CD8-positive, alpha-beta memory T cell (primary cell): ENCODE results near the gene CEP95. TPM values are rescaled to one million over a fixed set of nuclear protein-coding genes. Genes with fewer than 3 reads are reported as not detected.
A peak's percentile ranks its signal among the peaks of the same experiment; 100 is the strongest.

ENCODE experiments used
- CTCF ChIA-PET: fragments of 350-600 bp; sonication (Branson Sonifier 250); formaldehyde crosslinking; loops from one replicate; lab custom pipeline; 2021; ENCODE audit warnings: antibody characterized with exemption; lab: Charles Lee
- POLR2A ChIA-PET: fragments of 350-600 bp; sonication (Branson Sonifier 250); formaldehyde crosslinking; loops from one replicate; lab custom pipeline; 2021; ENCODE audit warnings: antibody characterized with exemption; lab: Charles Lee
- DNase-seq, 5 donors: peaks; one replicate each; pipeline versions ENCODE4 v3.0.0 to v3.0.0-alpha.2; 2020 to 2022; ENCODE audit warnings: mixed read lengths in 1 of 5
- H3K27ac ChIP-seq: one replicate; pipeline ENCODE4 v1.7.0; 2013; ENCODE audit warnings: low read depth, mild to moderate bottlenecking, low read length, moderate library complexity
- H3K27me3 ChIP-seq: 2 replicates; pipeline ENCODE4 v1.7.0; 2013; ENCODE audit warnings: low read length, mild to moderate bottlenecking; ENCODE audit not compliant: insufficient read depth, poor library complexity, severe bottlenecking
- H3K36me3 ChIP-seq: 2 replicates; pipeline ENCODE4 v1.7.0; 2013; ENCODE audit warnings: mild to moderate bottlenecking, low read length, moderate library complexity; ENCODE audit not compliant: insufficient read depth
- H3K4me1 ChIP-seq: 2 replicates; pipeline ENCODE4 v1.7.0; 2013; ENCODE audit warnings: mild to moderate bottlenecking, low read length, moderate library complexity; ENCODE audit not compliant: insufficient read depth
- H3K4me3 ChIP-seq: 2 replicates; pipeline ENCODE4 v1.7.0; 2013; ENCODE audit warnings: mild to moderate bottlenecking, low read length
- H3K9me3 ChIP-seq: 2 replicates; pipeline ENCODE4 v1.7.0; 2013; ENCODE audit warnings: mild to moderate bottlenecking, low read length
- H3K27ac Mint-ChIP-seq, 8 donors: one replicate each; pipeline ENCODE4 v1.8.0; 2020 to 2021; ENCODE audit warnings: mixed read lengths in 8 of 8, mild to moderate bottlenecking in 6 of 8, inconsistent platforms in 3 of 8, moderate library complexity in 3 of 8
- H3K27me3 Mint-ChIP-seq, 2 donors: one replicate each; pipeline ENCODE4 v1.8.0; 2020 to 2021; ENCODE audit warnings: mixed read lengths in 2 of 2, mild to moderate bottlenecking in 1 of 2, moderate library complexity in 1 of 2
- H3K36me3 Mint-ChIP-seq, 3 donors: one replicate each; pipeline ENCODE4 v1.8.0; 2020 to 2021; ENCODE audit warnings: mixed read lengths in 3 of 3, inconsistent platforms in 1 of 3, mild to moderate bottlenecking in 1 of 3
- H3K4me1 Mint-ChIP-seq, 3 donors: one replicate each; pipeline ENCODE4 v1.8.0; 2020 to 2021; ENCODE audit warnings: mixed read lengths in 3 of 3, inconsistent platforms in 1 of 3, mild to moderate bottlenecking in 1 of 3
- H3K4me3 Mint-ChIP-seq, 7 donors: one replicate each; pipeline ENCODE4 v1.8.0; 2020 to 2021; ENCODE audit warnings: mixed read lengths in 7 of 7, mild to moderate bottlenecking in 6 of 7, moderate library complexity in 4 of 7, inconsistent platforms in 2 of 7
- H3K9me3 Mint-ChIP-seq, 5 donors: one replicate each; pipeline ENCODE4 v1.8.0; 2020 to 2022; ENCODE audit warnings: mixed read lengths in 5 of 5, mild to moderate bottlenecking in 3 of 5, moderate library complexity in 2 of 5, inconsistent platforms in 1 of 5
- polyA plus RNA-seq: library from polyadenylated mRNA; unstranded; fragments of 300-500 nt; fragmentation: Illumina TruSeq; gene quantifications from one replicate; pipeline ENCODE4 v1.2.3, GENCODE V29; 2021
- total RNA-seq, 2 experiments: library from RNA; stranded (reverse); gene quantifications; one replicate each; pipeline ENCODE4 v1.2.3, GENCODE V29; 2021

CEP95 gene
- total and polyA plus RNA-seq, 3 experiments from 2014 or later: 15.7 to 43.5 (median 39.3) TPM

- peaks cover 42% of the 10 kb centered on the region for H3K36me3 ChIP-seq
- POLR2A ChIA-PET: no interaction called here
- H3K4me1 ChIP-seq: no peaks in the 10 kb centered on the region
- Mint-ChIP-seq H3K27ac (peak overlapping the region in 2 of 8 donors; percentile 20 to 72), H3K9me3 (no peaks in the 10 kb centered on the region), H3K4me3 (no peak overlapping the region), H3K4me1 (no peaks in the 10 kb centered on the region), H3K36me3 (peaks cover 5 to 79% (median 15%) of the 10 kb centered on the region in 3 donors), H3K27me3 (no peaks in the 10 kb centered on the region)
- H3K9me3 ChIP-seq: no peaks in the 10 kb centered on the region
- CTCF ChIA-PET: no interaction called here
- DNase-seq: no peak
- no peak overlapping the region for H3K4me3 ChIP-seq
- no peak overlapping the region for H3K27ac ChIP-seq
- no peaks in the 10 kb centered on the region for H3K27me3 ChIP-seq
These were observed 30.1 kb downstream of the CEP95 start for GRCh38 chr17:64536913-64537312.

- Mint-ChIP-seq H3K9me3 (no peaks in the 10 kb centered on the region), H3K36me3 (peaks cover 5 to 79% (median 12%) of the 10 kb centered on the region in 3 donors), H3K4me1 (no peaks in the 10 kb centered on the region)
These were observed 30.7 kb downstream of the CEP95 start for GRCh38 chr17:64537488-64537887.

GRCh38 chr17:64538508-64539130 lies 31.8 kb downstream of the CEP95 start:
- POLR2A ChIA-PET: no interaction called here
- no peaks in the 10 kb centered on the region for H3K4me1 ChIP-seq

More at GRCh38 chr17:64537488-64537887, 30.7 kb downstream of the CEP95 start:
- Histone ChIP-seq H3K4me1 (no peaks in the 10 kb centered on the region), H3K9me3 (no peaks in the 10 kb centered on the region), H3K4me3 (no peak overlapping the region), H3K27me3 (no peaks in the 10 kb centered on the region), H3K27ac (no peak overlapping the region), H3K36me3 (peaks cover 37% of the 10 kb centered on the region)
- POLR2A ChIA-PET: interaction anchor here (0.6 kb wide), 1 partner anchor 103 kb away, joined by 3 read pairs; no protein-coding TSS in a partner anchor
- peak overlapping the region in 3 of 8 donors; percentile 20 to 72 (median 33) for H3K27ac Mint-ChIP-seq
- no peaks in the 10 kb centered on the region for H3K27me3 Mint-ChIP-seq
- no peak overlapping the region for H3K4me3 Mint-ChIP-seq
- no peak for DNase-seq
- CTCF ChIA-PET: no interaction called here

GRCh38 chr17:64540118-64540776 lies 33.5 kb downstream of the CEP95 start:
- CTCF ChIA-PET: no interaction called here
- H3K27ac Mint-ChIP-seq: peak overlapping the region in 4 of 8 donors; percentile 27 to 83 (median 53)
- Histone ChIP-seq H3K36me3 (peaks cover 23% of the 10 kb centered on the region), H3K27ac (no peak overlapping the region), H3K27me3 (no peaks in the 10 kb centered on the region), H3K9me3 (no peaks in the 10 kb centered on the region), H3K4me1 (no peaks in the 10 kb centered on the region), H3K4me3 (no peak overlapping the region)
- no peak overlapping the region for H3K4me3 Mint-ChIP-seq
- no peaks in the 10 kb centered on the region for H3K4me1 Mint-ChIP-seq
- no peaks in the 10 kb centered on the region for H3K9me3 Mint-ChIP-seq
- peaks cover 0 to 73% (median 7%) of the 10 kb centered on the region in 3 donors for H3K36me3 Mint-ChIP-seq
- H3K27me3 Mint-ChIP-seq: no peaks in the 10 kb centered on the region
- POLR2A ChIA-PET: interaction anchor here (0.5 kb wide), 1 partner anchor 144 kb away, joined by 4 read pairs; no protein-coding TSS in a partner anchor
- DNase-seq: no peak

More at GRCh38 chr17:64538508-64539130, 31.8 kb downstream of the CEP95 start:
- no peak overlapping the region for H3K4me3 Mint-ChIP-seq
- no peak overlapping the region for H3K27ac ChIP-seq
- H3K4me3 ChIP-seq: no peak overlapping the region
- H3K4me1 Mint-ChIP-seq: no peaks in the 10 kb centered on the region
- no peaks in the 10 kb centered on the region for H3K9me3 ChIP-seq
- CTCF ChIA-PET: no interaction called here
- DNase-seq: peak in 1 of 5 donors; percentile 1
- peaks cover 0 to 74% (median 7%) of the 10 kb centered on the region in 3 donors for H3K36me3 Mint-ChIP-seq
- H3K27me3 Mint-ChIP-seq: no peaks in the 10 kb centered on the region
- no peaks in the 10 kb centered on the region for H3K9me3 Mint-ChIP-seq
- no peaks in the 10 kb centered on the region for H3K27me3 ChIP-seq
- peaks cover 33% of the 10 kb centered on the region for H3K36me3 ChIP-seq
- peak overlapping the region in 5 of 8 donors; percentile 6 to 85 (median 70) for H3K27ac Mint-ChIP-seq

GRCh38 chr17:64544742-64545141 lies 38.0 kb downstream of the CEP95 start:
- Histone ChIP-seq H3K4me1 (no peaks in the 10 kb centered on the region), H3K27me3 (no peaks in the 10 kb centered on the region), H3K9me3 (no peaks in the 10 kb centered on the region), H3K27ac (no peak overlapping the region), H3K4me3 (no peak overlapping the region), H3K36me3 (peaks cover 19% of the 10 kb centered on the region)
- Mint-ChIP-seq H3K4me3 (no peak overlapping the region), H3K9me3 (no peaks in the 10 kb centered on the region), H3K27me3 (no peaks in the 10 kb centered on the region), H3K36me3 (peaks cover 0 to 73% (median 2%) of the 10 kb centered on the region in 3 donors), H3K4me1 (no peaks in the 10 kb centered on the region), H3K27ac (peak overlapping the region in 1 of 8 donors; percentile 42)
- no peak for DNase-seq
- CTCF ChIA-PET: interaction anchor here (1.0 to 1.1 kb wide), 2 partner anchors 104 to 126 kb away, joined by 3 to 4 read pairs; no protein-coding TSS in a partner anchor
- POLR2A ChIA-PET: interaction anchor here (0.6 to 0.7 kb wide), 2 partner anchors 9 to 161 kb away, joined by 4 read pairs; no protein-coding TSS in a partner anchor

GRCh38 chr17:64546716-64547115 lies 39.9 kb downstream of the CEP95 start:
- no peak overlapping the region for H3K4me3 Mint-ChIP-seq
- no peaks in the 10 kb centered on the region for H3K4me1 Mint-ChIP-seq
- peaks cover 0 to 80% (median 8%) of the 10 kb centered on the region in 3 donors for H3K36me3 Mint-ChIP-seq
- Histone ChIP-seq H3K4me1 (no peaks in the 10 kb centered on the region), H3K4me3 (no peak overlapping the region), H3K27ac (no peak overlapping the region), H3K9me3 (no peaks in the 10 kb centered on the region), H3K36me3 (peaks cover 22% of the 10 kb centered on the region), H3K27me3 (no peaks in the 10 kb centered on the region)
- no peaks in the 10 kb centered on the region for H3K9me3 Mint-ChIP-seq
- H3K27me3 Mint-ChIP-seq: no peaks in the 10 kb centered on the region
- POLR2A ChIA-PET: no interaction called here
- DNase-seq: no peak
- peak overlapping the region in 2 of 8 donors; percentile 27 to 72 for H3K27ac Mint-ChIP-seq
- CTCF ChIA-PET: interaction anchor here (0.8 to 1.7 kb wide), 2 partner anchors 14 to 190 kb away, joined by 3 read pairs; no protein-coding TSS in a partner anchor

- Mint-ChIP-seq H3K27ac (peak overlapping the region in 2 of 8 donors; percentile 72 to 74), H3K27me3 (no peaks in the 10 kb centered on the region), H3K36me3 (peaks cover 0 to 79% (median 10%) of the 10 kb centered on the region in 3 donors), H3K4me3 (no peak overlapping the region), H3K4me1 (no peaks in the 10 kb centered on the region), H3K9me3 (no peaks in the 10 kb centered on the region)
- H3K27me3 ChIP-seq: no peaks in the 10 kb centered on the region
- no peak overlapping the region for H3K4me3 ChIP-seq
- H3K4me1 ChIP-seq: no peaks in the 10 kb centered on the region
- no peak overlapping the region for H3K27ac ChIP-seq
- no peaks in the 10 kb centered on the region for H3K9me3 ChIP-seq
- ChIA-PET CTCF (interaction anchor here (0.8 kb wide), 1 partner anchor 190 kb away, joined by 3 read pairs; no protein-coding TSS in a partner anchor), POLR2A (interaction anchor here (0.6 kb wide), 1 partner anchor 805 kb away, joined by 5 read pairs; no protein-coding TSS in a partner anchor)
- H3K36me3 ChIP-seq: peaks cover 26% of the 10 kb centered on the region
- DNase-seq: no peak
These were observed 40.5 kb downstream of the CEP95 start for GRCh38 chr17:64547319-64547718.

- H3K27me3 ChIP-seq: no peaks in the 10 kb centered on the region
- Mint-ChIP-seq H3K4me1 (no peaks in the 10 kb centered on the region), H3K36me3 (peaks cover 0 to 81% (median 14%) of the 10 kb centered on the region in 3 donors), H3K4me3 (no peak overlapping the region), H3K9me3 (no peaks in the 10 kb centered on the region), H3K27me3 (no peaks in the 10 kb centered on the region), H3K27ac (peak overlapping the region in 3 of 8 donors; percentile 7 to 61 (median 27))
- H3K36me3 ChIP-seq: peaks cover 23% of the 10 kb centered on the region
- no peaks in the 10 kb centered on the region for H3K4me1 ChIP-seq
- H3K27ac ChIP-seq: no peak overlapping the region
- no peak overlapping the region for H3K4me3 ChIP-seq
- no peak for DNase-seq
- H3K9me3 ChIP-seq: no peaks in the 10 kb centered on the region
- ChIA-PET POLR2A (no interaction called here), CTCF (no interaction called here)
These were observed 44.7 kb downstream of the CEP95 start for GRCh38 chr17:64551461-64551860.
